Common myeloid progenitor, CD34-positive (primary cell): Measurements from ENCODE around the gene PPFIBP2.

ENCODE experiments used
- CTCF ChIA-PET: fragments of 350-600 bp; sonication (Branson Sonifier 250); formaldehyde crosslinking; loops from one replicate; lab custom pipeline; 2021; ENCODE audit warnings: antibody characterized with exemption; lab: Charles Lee
- POLR2A ChIA-PET: fragments of 350-600 bp; sonication (Branson Sonifier 250); formaldehyde crosslinking; loops from one replicate; lab custom pipeline; 2021; ENCODE audit warnings: antibody characterized with exemption; lab: Charles Lee
- DNase-seq, 3 donors: peaks; one replicate each; pipeline versions ENCODE4 v3.0.0 to v3.0.0-alpha.2; 2013
- H3K27ac ChIP-seq, 2 experiments: 1 replicate in 1 of 2; 2 replicates in 1 of 2; pipeline ENCODE4 v1.7.0; 2013; ENCODE audit warnings: inconsistent platforms in 2 of 2, low read length in 2 of 2, mild to moderate bottlenecking in 2 of 2, low read depth in 1 of 2, moderate library complexity in 1 of 2; ENCODE audit not compliant: severe bottlenecking in 2 of 2, insufficient read depth in 1 of 2, poor library complexity in 1 of 2
- H3K27me3 ChIP-seq, 5 experiments: replicated peaks in 2 of 5; 1 replicate in 3 of 5; 2 replicates in 2 of 5; pipeline versions ENCODE4 v1.6.1 to v1.7.0; 2013; ENCODE audit warnings: low read length in 4 of 5, mild to moderate bottlenecking in 2 of 5, moderate library complexity in 2 of 5, inconsistent platforms in 1 of 5; ENCODE audit not compliant: insufficient read depth in 5 of 5, control insufficient read depth in 4 of 5
- H3K36me3 ChIP-seq, 4 experiments: 1 replicate in 2 of 4; 2 replicates in 2 of 4; pipeline versions ENCODE4 v1.6.1 to v1.7.0; 2013; ENCODE audit warnings: low read length in 3 of 4, control low read depth in 1 of 4, mild to moderate bottlenecking in 1 of 4; ENCODE audit not compliant: control insufficient read depth in 4 of 4, insufficient read depth in 4 of 4
- H3K4me1 ChIP-seq, 4 experiments: 1 replicate in 3 of 4; 2 replicates in 1 of 4; pipeline versions ENCODE4 v1.6.1 to v1.7.1; 2013; ENCODE audit warnings: low read length in 3 of 4, mild to moderate bottlenecking in 3 of 4, control low read depth in 1 of 4, inconsistent platforms in 1 of 4, moderate library complexity in 1 of 4; ENCODE audit not compliant: control insufficient read depth in 4 of 4, insufficient read depth in 4 of 4; ENCODE audit errors: control extremely low read depth in 1 of 4
- H3K4me3 ChIP-seq, 7 experiments: 1 replicate in 4 of 7; 2 replicates in 3 of 7; pipeline versions ENCODE4 v1.5.1 to v1.7.0; 2013; ENCODE audit warnings: mild to moderate bottlenecking in 7 of 7, low read length in 6 of 7, moderate library complexity in 6 of 7, inconsistent platforms in 2 of 7, low read depth in 2 of 7, control low read depth in 1 of 7; ENCODE audit not compliant: insufficient read depth in 4 of 7, control insufficient read depth in 1 of 7; ENCODE audit errors: extremely low read depth in 1 of 7
- H3K9me3 ChIP-seq, 5 experiments: 1 replicate in 4 of 5; 2 replicates in 1 of 5; pipeline versions ENCODE4 v1.6.1 to v1.7.1; 2013; ENCODE audit warnings: low read length in 4 of 5, mild to moderate bottlenecking in 2 of 5, inconsistent platforms in 1 of 5, low read depth in 1 of 5, moderate library complexity in 1 of 5; ENCODE audit not compliant: control insufficient read depth in 4 of 5, insufficient read depth in 2 of 5; ENCODE audit errors: control extremely low read depth in 1 of 5
- WGBS: methylation state at CpG from one replicate; pipeline ENCODE4 v1.1.5; 2013; ENCODE audit not compliant: insufficient coverage; 5-methylcytosine and 5-hydroxymethylcytosine counted together

Gene PPFIBP2

DNA sequence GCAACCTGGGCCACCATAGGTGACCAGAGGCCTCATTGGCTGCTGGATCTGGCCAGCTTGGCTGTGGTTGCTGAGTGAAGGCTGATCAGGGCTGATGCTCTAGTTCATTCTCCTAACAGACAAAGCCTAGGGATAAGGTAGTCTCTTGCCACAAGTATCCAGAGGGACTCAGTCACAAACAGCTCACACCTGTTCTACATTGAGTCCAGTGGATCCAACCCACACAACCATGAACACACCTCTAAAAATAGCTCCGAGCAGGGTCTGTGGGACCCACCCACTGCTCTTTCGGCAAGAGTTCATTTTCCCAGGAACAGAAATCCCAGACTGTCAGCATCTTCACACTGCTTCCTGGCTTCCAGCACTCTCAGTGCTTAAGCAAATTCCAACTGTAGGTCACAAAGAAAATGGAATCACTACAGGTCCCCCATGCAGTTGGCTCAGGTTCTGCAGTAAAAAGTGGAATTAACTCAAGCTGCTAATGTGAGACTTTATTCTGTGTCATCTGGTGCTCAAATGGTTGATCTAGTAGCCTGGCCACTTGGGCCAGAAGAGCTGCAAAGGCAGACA is 67.3 kb downstream of the PPFIBP2 start:
- Histone ChIP-seq H3K27me3 (peaks cover 14 to 93% (median 64%) of the 10 kb centered on the region in 5 experiments), H3K4me3 (no peak overlapping the region), H3K27ac (no peak overlapping the region), H3K4me1 (peaks cover 3 to 26% (median 22%) of the 10 kb centered on the region in 4 experiments), H3K36me3 (no peaks in the 10 kb centered on the region), H3K9me3 (no peaks in the 10 kb centered on the region)
- DNase-seq: no peak
- POLR2A ChIA-PET: no interaction called here
- CTCF ChIA-PET: interaction anchor here (1.0 to 3.4 kb wide), 2 partner anchors 8 to 10 kb away, joined by 3 to 15 read pairs; no protein-coding TSS in a partner anchor
- WGBS: 67% methylated on average over 1 of the region's 2 CpGs

DNA sequence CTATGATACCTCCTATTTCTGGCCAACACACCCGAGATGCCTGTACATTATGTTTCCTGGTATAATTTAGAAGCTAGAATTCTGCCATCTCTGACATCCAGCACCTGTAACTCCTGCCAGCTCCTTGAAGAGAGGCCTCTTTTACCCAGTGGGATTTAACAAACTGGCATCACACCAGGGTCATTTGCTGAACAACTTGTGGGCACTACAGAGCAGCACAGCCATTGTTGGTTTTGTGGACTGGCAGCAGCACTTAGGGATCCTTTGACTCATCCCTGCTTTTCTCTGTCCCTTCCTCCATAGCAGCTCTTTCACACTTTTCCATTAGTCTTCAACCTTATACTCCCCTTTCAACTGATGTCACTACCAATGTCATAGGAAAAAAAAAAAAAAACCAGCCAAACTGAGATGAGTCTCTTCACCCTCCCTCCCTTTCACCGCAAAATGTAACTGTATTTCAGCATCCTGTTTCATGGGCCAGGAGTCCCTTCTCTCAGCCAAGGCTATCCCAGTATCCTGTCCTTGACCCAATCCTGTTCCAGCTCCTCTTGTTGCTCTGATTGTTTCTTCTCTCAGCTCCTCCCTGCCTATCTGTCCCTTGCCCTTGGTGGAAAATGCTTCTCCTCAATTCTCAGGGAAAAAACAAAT is 68.7 kb downstream of the PPFIBP2 start:
- H3K27ac ChIP-seq: no peak overlapping the region
- no peak overlapping the region for H3K4me3 ChIP-seq
- CTCF ChIA-PET: interaction anchor here (3.4 kb wide), 1 partner anchor 11 kb away, joined by 15 read pairs; no protein-coding TSS in a partner anchor
- no peaks in the 10 kb centered on the region for H3K9me3 ChIP-seq
- H3K27me3 ChIP-seq: peaks cover 16 to 92% (median 55%) of the 10 kb centered on the region in 5 experiments
- DNase-seq: no peak
- peaks cover 3 to 16% (median 15%) of the 10 kb centered on the region in 4 experiments for H3K4me1 ChIP-seq
- 86% methylated on average over 1 of the region's 2 CpGs for WGBS
- H3K36me3 ChIP-seq: no peaks in the 10 kb centered on the region
- POLR2A ChIA-PET: no interaction called here

DNA sequence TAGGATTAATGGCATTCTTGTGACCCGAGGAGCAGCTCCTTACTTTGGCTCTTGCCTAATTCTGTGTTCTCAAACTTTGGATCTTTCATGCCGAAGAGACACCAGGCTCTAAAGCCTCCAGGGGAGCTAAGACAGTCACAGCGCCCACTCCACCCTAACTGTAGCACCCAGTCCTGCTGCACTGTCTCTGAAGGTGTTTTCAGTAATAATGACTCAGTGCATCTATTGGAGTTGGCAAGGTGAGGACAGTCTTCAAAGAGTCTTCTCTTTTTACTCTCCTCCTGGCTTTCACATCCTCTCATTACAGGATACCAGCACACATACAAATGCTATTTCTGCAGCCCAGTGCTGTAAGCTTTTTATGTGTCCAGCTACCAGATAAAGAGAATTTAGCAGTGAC is 69.4 kb downstream of the PPFIBP2 start:
- H3K9me3 ChIP-seq: no peaks in the 10 kb centered on the region
- H3K27me3 ChIP-seq: peaks cover 16 to 98% (median 58%) of the 10 kb centered on the region in 5 experiments
- CTCF ChIA-PET: interaction anchor here (0.8 to 1.2 kb wide), 2 partner anchors 9 to 66 kb away, joined by 3 to 4 read pairs; no protein-coding TSS in a partner anchor
- WGBS: 94% methylated on average over 2 of the region's 3 CpGs
- H3K4me1 ChIP-seq: peaks cover 0 to 8% (median 7%) of the 10 kb centered on the region in 4 experiments
- no peak for DNase-seq
- H3K36me3 ChIP-seq: no peaks in the 10 kb centered on the region
- POLR2A ChIA-PET: interaction anchor here (0.8 kb wide), 1 partner anchor 23 kb away, joined by 3 read pairs; no protein-coding TSS in a partner anchor
- H3K4me3 ChIP-seq: no peak overlapping the region
- no peak overlapping the region for H3K27ac ChIP-seq

DNA sequence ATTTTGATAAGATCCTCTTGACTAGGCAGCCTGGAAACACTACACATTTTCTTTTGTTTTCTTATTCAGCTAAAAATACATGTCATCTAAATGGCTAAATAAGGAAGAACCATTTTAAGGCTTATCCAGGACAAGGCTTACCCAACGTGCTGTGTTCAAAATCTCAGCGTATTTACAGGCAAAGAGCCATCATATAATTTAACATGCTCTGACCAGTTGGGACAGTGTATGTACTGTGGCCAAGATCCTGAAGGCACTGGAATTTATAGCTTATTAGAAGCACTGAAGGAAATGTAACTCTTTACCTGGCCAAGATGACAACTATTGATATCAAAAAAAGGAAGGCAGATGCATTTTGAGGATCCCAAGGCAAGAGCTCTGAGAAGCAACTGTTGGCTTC is 71.1 kb downstream of the PPFIBP2 start:
- peaks cover 15 to 92% (median 62%) of the 10 kb centered on the region in 5 experiments for H3K27me3 ChIP-seq
- H3K36me3 ChIP-seq: no peaks in the 10 kb centered on the region
- ChIA-PET POLR2A (no interaction called here), CTCF (interaction anchor here (1.1 to 1.6 kb wide), 3 partner anchors 9 to 143 kb away, joined by 3 to 4 read pairs (median 4); no protein-coding TSS in a partner anchor)
- no peak overlapping the region for H3K4me3 ChIP-seq
- H3K4me1 ChIP-seq: no peaks in the 10 kb centered on the region
- WGBS: 100% methylated on average over 2 of the region's 2 CpGs
- DNase-seq: no peak
- no peak overlapping the region for H3K27ac ChIP-seq
- H3K9me3 ChIP-seq: no peaks in the 10 kb centered on the region

DNA sequence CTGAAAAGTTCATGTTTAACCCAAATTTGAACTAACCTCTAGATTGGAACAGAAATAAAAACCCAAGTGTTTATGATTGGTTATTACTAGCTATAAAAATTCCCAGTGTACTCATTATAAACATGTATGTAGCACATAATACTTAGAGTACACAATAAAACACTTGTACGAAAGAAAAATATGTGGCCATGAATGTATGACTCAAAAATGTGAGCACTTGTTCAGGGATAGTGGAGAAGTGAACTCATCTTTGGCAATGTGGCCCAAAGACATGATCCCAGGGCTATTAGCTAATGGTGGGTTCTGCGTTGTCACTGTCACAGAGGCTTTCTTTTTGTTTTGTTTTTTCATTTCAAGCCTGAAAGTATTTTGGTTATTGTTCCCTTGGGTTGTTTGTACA is 72.0 kb downstream of the PPFIBP2 start:
- Histone ChIP-seq H3K9me3 (no peaks in the 10 kb centered on the region), H3K27ac (no peak overlapping the region), H3K4me1 (no peaks in the 10 kb centered on the region), H3K27me3 (peaks cover 12 to 92% (median 53%) of the 10 kb centered on the region in 5 experiments), H3K36me3 (no peaks in the 10 kb centered on the region), H3K4me3 (no peak overlapping the region)
- ChIA-PET POLR2A (no interaction called here), CTCF (interaction anchor here (1.4 to 1.6 kb wide), 2 partner anchors 8 to 144 kb away, joined by 4 read pairs; no protein-coding TSS in a partner anchor)
- whole genome bisulfite sequencing: 100% methylated on average over 2 of the region's 2 CpGs
- no peak for DNase-seq

DNA sequence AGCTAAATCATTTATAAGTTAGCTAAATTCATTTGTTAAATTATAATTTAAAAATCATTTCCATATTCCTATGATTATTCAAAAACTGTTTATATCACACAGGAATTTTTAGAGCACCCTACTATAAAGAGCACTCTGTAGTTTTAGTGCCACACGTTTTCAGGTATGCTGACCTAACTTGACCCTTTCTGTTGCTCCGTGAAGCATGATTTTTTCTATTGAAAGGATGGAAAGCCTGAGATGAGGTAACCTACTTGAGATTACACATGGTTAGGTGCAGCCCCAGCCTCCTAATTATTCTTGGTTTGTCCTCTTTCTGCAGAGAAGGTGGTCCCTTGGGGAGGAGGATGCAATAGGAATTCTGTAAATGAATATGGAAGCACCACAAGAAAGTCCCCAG is 72.6 kb downstream of the PPFIBP2 start:
- ChIA-PET POLR2A (no interaction called here), CTCF (interaction anchor here (1.4 kb wide), 1 partner anchor 144 kb away, joined by 4 read pairs; no protein-coding TSS in a partner anchor)
- DNase-seq: no peak
- Histone ChIP-seq H3K9me3 (no peaks in the 10 kb centered on the region), H3K4me1 (no peaks in the 10 kb centered on the region), H3K4me3 (no peak overlapping the region), H3K36me3 (no peaks in the 10 kb centered on the region), H3K27ac (no peak overlapping the region), H3K27me3 (peaks cover 9 to 89% (median 47%) of the 10 kb centered on the region in 5 experiments)
- no CpG with 5 or more reads among the region's 2 CpGs for WGBS

DNA sequence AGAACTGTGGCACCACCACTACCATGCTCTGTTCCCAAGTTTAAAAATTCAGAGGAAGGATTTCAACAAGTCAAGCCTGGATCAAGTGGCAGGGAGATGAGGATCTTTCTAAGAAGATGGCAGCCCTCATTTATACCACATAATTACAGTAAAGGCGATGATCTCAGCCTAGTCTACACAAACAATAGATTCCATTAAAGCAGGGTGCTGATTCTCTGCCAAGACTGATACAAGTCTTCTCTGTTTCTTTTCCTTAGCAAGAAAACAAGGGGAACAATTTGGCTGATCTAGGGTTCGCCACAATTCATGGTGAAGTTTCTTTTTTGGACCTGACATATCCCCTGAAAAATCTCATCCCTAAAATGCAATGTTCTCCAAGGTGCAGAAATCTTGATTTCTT is 73.9 kb downstream of the PPFIBP2 start:
- Histone ChIP-seq H3K27ac (no peak overlapping the region), H3K4me1 (peaks cover 0 to 3% (median 2%) of the 10 kb centered on the region in 4 experiments), H3K27me3 (peaks cover 9 to 87% (median 38%) of the 10 kb centered on the region in 5 experiments), H3K36me3 (no peaks in the 10 kb centered on the region), H3K9me3 (no peaks in the 10 kb centered on the region), H3K4me3 (no peak overlapping the region)
- POLR2A ChIA-PET: interaction anchor here (0.5 kb wide), 1 partner anchor 15 kb away, joined by 3 read pairs; no protein-coding TSS in a partner anchor
- DNase-seq: no peak
- CTCF ChIA-PET: interaction anchor here (1.0 kb wide), 1 partner anchor 61 kb away, joined by 3 read pairs; no protein-coding TSS in a partner anchor
- 100% methylated on average over 1 of the region's 2 CpGs for WGBS
